Calu3 (cell line): ENCODE data around the gene ALG14. TPM values are rescaled to one million over a fixed set of nuclear protein-coding genes. Genes with fewer than 3 reads are reported as not detected.
"Not testable (repeated sequence)": the region's sequence is repeated elsewhere in the genome, so short reads cannot be mapped to it uniquely, and the experiment has no call there.

Source experiments
- BruUV-seq: library from RNA; stranded (reverse); fragments of 400-500 nt; replicated peaks from 2 replicates; lab custom pipeline; 2021; lab: Mats Ljungman, UMichigan
- CTCF ChIA-PET: fragments of 300-600 bp; sonication (Branson Sonifier 250); formaldehyde crosslinking; loops from one replicate; lab custom pipeline; 2022; ENCODE audit warnings: antibody characterized with exemption; lab: Charles Lee
- DNase-seq: peaks from one replicate; pipeline ENCODE4 v3.0.0; 2022
- H3K27ac Mint-ChIP-seq: one replicate; pipeline ENCODE4 v1.8.0; 2022; ENCODE audit warnings: mixed read lengths; ENCODE audit not compliant: unreplicated experiment
- H3K27me3 Mint-ChIP-seq: one replicate; pipeline ENCODE4 v1.8.0; 2022; ENCODE audit warnings: mixed read lengths; ENCODE audit not compliant: unreplicated experiment
- H3K36me3 Mint-ChIP-seq: one replicate; pipeline ENCODE4 v1.8.0; 2022; ENCODE audit warnings: mild to moderate bottlenecking, moderate library complexity, mixed read lengths; ENCODE audit not compliant: insufficient read depth, unreplicated experiment
- H3K4me1 Mint-ChIP-seq: one replicate; pipeline ENCODE4 v1.8.0; 2022; ENCODE audit warnings: mild to moderate bottlenecking, low read depth, mixed read lengths; ENCODE audit not compliant: unreplicated experiment
- H3K4me3 Mint-ChIP-seq: one replicate; pipeline ENCODE4 v1.8.0; 2022; ENCODE audit warnings: mild to moderate bottlenecking, low read depth, moderate library complexity, mixed read lengths; ENCODE audit not compliant: unreplicated experiment
- H3K9me3 Mint-ChIP-seq: one replicate; pipeline ENCODE4 v1.8.0; 2022; ENCODE audit warnings: low read depth, mixed read lengths; ENCODE audit not compliant: unreplicated experiment
- intact Hi-C: fragments of 100-400 bp; cut with micrococcal nuclease; formaldehyde crosslinking; loops from one replicate; pipeline ENCODE4 v1.10.0; 2022; ENCODE audit not compliant: unreplicated experiment
- total RNA-seq: library from RNA; stranded (reverse); gene quantifications from 2 replicates; pipeline ENCODE4 v1.2.3, GENCODE V29; 2022
- TF ChIP-seq, protein P1 (sequence below): fragments of 200-600 bp; IDR thresholded peaks from one replicate; pipeline ENCODE4 v1.8.0; 2022; ENCODE audit warnings: antibody characterized with exemption; ENCODE audit not compliant: unreplicated experiment

The ALG14 gene
- total RNA-seq, 1 experiment from 2014 or later, result 5.8 TPM

GRCh38 chr1:95002164-95002539, 70.6 kb downstream of the ALG14 start:
- CTCF ChIA-PET, result no interaction called here
- intact Hi-C loops, result no loop called here
- no TSS peak for BruUV-seq
- H3K9me3 Mint-ChIP-seq, result no peaks in the 10 kb centered on the region
- H3K4me3 Mint-ChIP-seq, result no peak overlapping the region
- H3K4me1 Mint-ChIP-seq, result no peaks in the 10 kb centered on the region
- H3K27me3 Mint-ChIP-seq, result no peaks in the 10 kb centered on the region
- no peak for DNase-seq
- no peak overlapping the region for H3K27ac Mint-ChIP-seq
- H3K36me3 Mint-ChIP-seq, result no peaks in the 10 kb centered on the region
- TF ChIP-seq, protein P1, sequence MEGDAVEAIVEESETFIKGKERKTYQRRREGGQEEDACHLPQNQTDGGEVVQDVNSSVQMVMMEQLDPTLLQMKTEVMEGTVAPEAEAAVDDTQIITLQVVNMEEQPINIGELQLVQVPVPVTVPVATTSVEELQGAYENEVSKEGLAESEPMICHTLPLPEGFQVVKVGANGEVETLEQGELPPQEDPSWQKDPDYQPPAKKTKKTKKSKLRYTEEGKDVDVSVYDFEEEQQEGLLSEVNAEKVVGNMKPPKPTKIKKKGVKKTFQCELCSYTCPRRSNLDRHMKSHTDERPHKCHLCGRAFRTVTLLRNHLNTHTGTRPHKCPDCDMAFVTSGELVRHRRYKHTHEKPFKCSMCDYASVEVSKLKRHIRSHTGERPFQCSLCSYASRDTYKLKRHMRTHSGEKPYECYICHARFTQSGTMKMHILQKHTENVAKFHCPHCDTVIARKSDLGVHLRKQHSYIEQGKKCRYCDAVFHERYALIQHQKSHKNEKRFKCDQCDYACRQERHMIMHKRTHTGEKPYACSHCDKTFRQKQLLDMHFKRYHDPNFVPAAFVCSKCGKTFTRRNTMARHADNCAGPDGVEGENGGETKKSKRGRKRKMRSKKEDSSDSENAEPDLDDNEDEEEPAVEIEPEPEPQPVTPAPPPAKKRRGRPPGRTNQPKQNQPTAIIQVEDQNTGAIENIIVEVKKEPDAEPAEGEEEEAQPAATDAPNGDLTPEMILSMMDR, result no peak

DNA sequence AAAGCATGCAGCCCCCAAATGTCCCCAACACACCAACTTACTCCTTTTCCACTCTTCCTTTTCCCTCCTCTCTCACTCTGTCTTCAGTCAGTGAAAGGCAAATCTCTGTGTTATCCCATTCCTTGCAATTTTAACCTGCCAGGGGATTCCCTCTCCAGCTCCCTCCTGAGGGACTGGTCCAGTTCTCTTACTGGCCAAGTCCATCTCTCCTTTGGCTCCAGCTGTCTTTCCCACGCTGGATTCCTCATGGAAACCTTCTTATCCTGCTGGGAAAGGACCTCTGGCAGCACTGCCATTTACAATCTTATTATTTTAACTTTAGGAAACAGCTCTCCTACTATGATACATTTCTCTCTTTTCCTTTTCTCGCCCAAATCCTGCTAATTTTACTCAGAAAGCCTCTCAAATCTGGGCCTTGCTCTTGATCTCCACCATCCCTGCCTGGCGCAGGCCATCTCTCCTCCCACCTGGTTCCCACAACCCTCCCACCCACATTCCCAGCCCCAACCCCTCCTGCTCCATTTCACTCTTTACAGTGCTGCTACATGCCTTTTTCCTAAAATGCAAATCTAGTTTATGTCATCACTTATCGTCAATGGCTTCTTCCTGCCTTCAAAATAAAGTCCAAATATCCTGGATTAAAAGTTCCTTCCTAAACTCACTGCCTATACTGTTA, 73.2 kb downstream of the ALG14 start:
- H3K36me3 Mint-ChIP-seq, result no peaks in the 10 kb centered on the region
- no peaks in the 10 kb centered on the region for H3K9me3 Mint-ChIP-seq
- intact Hi-C loops, result no loop called here
- no TSS peak for BruUV-seq
- no peaks in the 10 kb centered on the region for H3K4me1 Mint-ChIP-seq
- TF ChIP-seq, protein P1, result no peak
- CTCF ChIA-PET, result interaction anchor here (0.7 to 1.0 kb wide), 3 partner anchors 11 to 841 kb away, joined by 3 to 4 read pairs (median 3); no protein-coding TSS in a partner anchor
- H3K27ac Mint-ChIP-seq, result no peak overlapping the region
- DNase-seq, result no peak
- no peak overlapping the region for H3K4me3 Mint-ChIP-seq
- no peaks in the 10 kb centered on the region for H3K27me3 Mint-ChIP-seq

DNA sequence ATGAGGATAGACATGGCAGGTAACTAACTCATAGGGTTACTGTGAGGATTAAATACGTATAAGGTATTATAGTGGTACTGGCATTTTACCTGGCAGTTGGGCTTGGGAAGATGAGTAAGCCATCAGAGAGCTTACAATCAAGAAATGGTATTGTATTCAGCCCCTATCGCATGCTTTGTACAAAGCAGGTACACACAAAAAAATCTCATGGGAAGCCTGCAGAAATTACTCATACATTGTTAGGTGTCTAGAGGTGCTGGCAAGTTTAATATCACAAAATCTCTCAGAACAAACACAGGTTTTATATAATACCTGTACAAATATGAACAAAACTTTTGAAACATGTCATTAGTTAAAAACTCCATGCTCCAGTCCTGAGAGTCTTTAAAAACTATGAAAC, 74.0 kb downstream of the ALG14 start:
- Mint-ChIP-seq H3K27ac (no peak overlapping the region), H3K4me1 (no peaks in the 10 kb centered on the region), H3K4me3 (no peak overlapping the region), H3K9me3 (no peaks in the 10 kb centered on the region), H3K36me3 (no peaks in the 10 kb centered on the region), H3K27me3 (no peaks in the 10 kb centered on the region)
- intact Hi-C loops, result no loop called here
- TF ChIP-seq, protein P1, result no peak
- no peak for DNase-seq
- CTCF ChIA-PET, result interaction anchor here (0.5 to 1.0 kb wide), 2 partner anchors 10 to 45 kb away, joined by 3 to 6 read pairs; no protein-coding TSS in a partner anchor
- BruUV-seq, result no TSS peak

DNA sequence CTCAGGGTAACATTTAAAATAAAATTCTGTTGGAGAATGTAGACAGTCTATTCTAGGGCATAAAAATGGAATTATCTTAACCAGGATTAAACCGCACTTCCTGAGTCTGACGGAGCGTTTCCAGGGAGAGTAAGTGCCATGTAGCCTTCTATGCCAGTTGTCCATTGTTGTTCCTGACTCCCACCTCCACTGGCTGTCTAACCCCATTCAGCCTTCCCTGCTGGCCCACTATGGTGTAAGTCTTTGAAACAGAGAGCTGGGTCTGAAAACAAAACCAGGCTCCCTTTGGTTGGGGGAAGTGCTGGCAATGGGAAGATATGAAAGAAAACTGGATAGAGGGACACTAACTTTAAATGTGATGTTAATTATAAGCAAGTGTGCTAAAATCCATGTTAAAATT, 74.6 kb downstream of the ALG14 start:
- intact Hi-C loops, result no loop called here
- Mint-ChIP-seq H3K4me1 (no peaks in the 10 kb centered on the region), H3K36me3 (no peaks in the 10 kb centered on the region), H3K27me3 (no peaks in the 10 kb centered on the region), H3K27ac (no peak overlapping the region), H3K9me3 (no peaks in the 10 kb centered on the region), H3K4me3 (no peak overlapping the region)
- CTCF ChIA-PET, result interaction anchor here (0.5 kb wide), 1 partner anchor 45 kb away, joined by 6 read pairs; no protein-coding TSS in a partner anchor
- DNase-seq, result no peak
- TF ChIP-seq, protein P1, result no peak
- BruUV-seq, result no TSS peak

GRCh38 chr1:94995536-94995935, 77.2 kb downstream of the ALG14 start:
- H3K27ac Mint-ChIP-seq, H3K4me1 Mint-ChIP-seq, H3K4me3 Mint-ChIP-seq, BruUV-seq, intact Hi-C loops, H3K9me3 Mint-ChIP-seq, CTCF ChIA-PET, H3K36me3 Mint-ChIP-seq, H3K27me3 Mint-ChIP-seq, DNase-seq: not testable (repeated sequence)
